Stomach (tissue), 9 donors: ENCODE results near the gene SPINK2. TPM values are rescaled to one million over a fixed set of nuclear protein-coding genes. Genes with fewer than 3 reads are reported as not detected.

Source experiments
- DNase-seq, 2 donors: peaks; one replicate each; pipeline versions ENCODE4 v3.0.0 to v3.0.0-alpha.2; 2013 to 2019
- H3K27ac ChIP-seq, 5 donors: fragments of 200-600 bp in 4 of 5; sonication (generic) in 4 of 5; one replicate each; pipeline ENCODE4 v1.5.1; 2013 to 2019; ENCODE audit warnings: mild to moderate bottlenecking in 1 of 5, moderate library complexity in 1 of 5
- H3K27me3 ChIP-seq, 3 donors: fragments of 200-600 bp; sonication (generic); one replicate each; pipeline ENCODE4 v1.5.1; 2017 to 2019; ENCODE audit warnings: mixed run types in 1 of 3
- H3K36me3 ChIP-seq, 4 donors: fragments of 200-600 bp; sonication (generic); 1 replicate in 3 of 4; 2 replicates in 1 of 4; pipeline ENCODE4 v1.5.1; 2016 to 2019
- H3K4me1 ChIP-seq, 4 donors: fragments of 200-600 bp; sonication (generic); one replicate each; pipeline ENCODE4 v1.5.1; 2016 to 2019
- H3K4me3 ChIP-seq, 4 donors: fragments of 200-600 bp; sonication (generic) in 3 of 4; one replicate each; pipeline ENCODE4 v1.5.1; 2016 to 2019; ENCODE audit warnings: mild to moderate bottlenecking in 1 of 4
- H3K9me3 ChIP-seq, 4 donors: fragments of 200-600 bp; sonication (generic); one replicate each; pipeline ENCODE4 v1.5.1; 2016 to 2019
- EP300 ChIP-seq: sonication (generic); formaldehyde crosslinking; IDR thresholded peaks from one replicate; pipeline ENCODE4 v1.6.1; 2017; ENCODE audit warnings: antibody characterized with exemption
- POLR2A ChIP-seq, 4 donors: fragments of 450-650 bp; IDR thresholded peaks; one replicate each; pipeline ENCODE4 v1.6.1; 2016; ENCODE audit warnings: antibody characterized with exemption in 4 of 4, control low read depth in 2 of 4, mild to moderate bottlenecking in 1 of 4, moderate library complexity in 1 of 4
- POLR2AphosphoS5 ChIP-seq, 3 donors: sonication (generic); formaldehyde crosslinking; IDR thresholded peaks; one replicate each; pipeline ENCODE4 v1.6.1; 2016; ENCODE audit warnings: antibody characterized with exemption in 3 of 3
- WGBS, 5 donors: extraction: QIAGEN DNeasy Blood & Tissue Kit in 3 of 5; methylation state at CpG; one replicate each; pipeline versions ENCODE4 v1.1.5 to v1.1.7; 2013 to 2018; 5-methylcytosine and 5-hydroxymethylcytosine counted together
- intact Hi-C: fragments of 100-400 bp; cut with DNase I; formaldehyde crosslinking; loops from one replicate; pipeline ENCODE4 v1.15.1; 2023; ENCODE audit warnings: low total_unique reads
- polyA plus RNA-seq, 3 donors: library from polyadenylated mRNA; stranded (reverse); fragments of 200-250 nt; gene quantifications; one replicate each; pipeline ENCODE4 v1.2.3, GENCODE V29; 2013
- total RNA-seq, 5 donors: library from RNA; depleted of rRNA; stranded (reverse); fragments of >200 nt; gene quantifications; one replicate each; pipeline versions ENCODE4 v1.1.0 to v1.2.3, GENCODE V29; 2014 to 2016
- TF ChIP-seq, protein P1 (sequence below), 7 experiments: fragments of 450-650 bp in 4 of 7; fragments of 200-600 bp in 3 of 7; sonication (generic) in 3 of 7; IDR thresholded peaks; one replicate each; pipeline ENCODE4 v1.5.1; 2016 to 2019; ENCODE audit warnings: antibody characterized with exemption in 7 of 7, control low read depth in 2 of 7, mild to moderate bottlenecking in 1 of 7
- donor health status: healthy with polysubstance abuse.
- donor health status: Bipolar disorder and iron deficiency.
- donor health status: healthy.

Gene SPINK2
- total and polyA plus RNA-seq, 8 donors = 0.70 to 2.3 TPM; not detected in 6

DNA sequence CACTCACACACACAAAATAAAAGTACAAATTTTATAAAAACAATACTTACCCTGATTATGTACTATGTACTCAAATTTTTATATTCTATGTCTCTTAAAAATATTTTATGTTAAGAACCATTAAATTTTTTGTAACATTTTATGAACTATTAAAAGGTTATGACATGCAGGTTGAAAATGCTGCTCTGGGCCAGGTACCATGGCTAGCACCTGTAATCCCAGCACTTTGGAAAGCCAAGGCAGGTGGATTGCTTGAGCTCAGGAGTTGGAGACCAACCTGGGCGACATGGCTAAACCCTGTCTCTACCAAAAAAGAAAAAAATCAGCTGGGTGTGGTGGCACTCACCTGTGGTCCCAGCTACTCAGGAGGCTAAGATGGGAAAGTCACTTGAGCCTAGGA lies 29.4 kb upstream of the SPINK2 start:
- Histone ChIP-seq H3K27me3 (no peaks in the 10 kb centered on the region), H3K36me3 (no peaks in the 10 kb centered on the region), H3K4me1 (no peaks in the 10 kb centered on the region), H3K4me3 (no peak overlapping the region), H3K9me3 (no peaks in the 10 kb centered on the region), H3K27ac (no peak overlapping the region)
- DNase-seq = no peak
- 0 to 74% (median 53%) methylated on average over 1 of the region's 1 CpG for WGBS, 5 donors
- intact Hi-C loops = no loop called here
- TF ChIP-seq, protein P1, sequence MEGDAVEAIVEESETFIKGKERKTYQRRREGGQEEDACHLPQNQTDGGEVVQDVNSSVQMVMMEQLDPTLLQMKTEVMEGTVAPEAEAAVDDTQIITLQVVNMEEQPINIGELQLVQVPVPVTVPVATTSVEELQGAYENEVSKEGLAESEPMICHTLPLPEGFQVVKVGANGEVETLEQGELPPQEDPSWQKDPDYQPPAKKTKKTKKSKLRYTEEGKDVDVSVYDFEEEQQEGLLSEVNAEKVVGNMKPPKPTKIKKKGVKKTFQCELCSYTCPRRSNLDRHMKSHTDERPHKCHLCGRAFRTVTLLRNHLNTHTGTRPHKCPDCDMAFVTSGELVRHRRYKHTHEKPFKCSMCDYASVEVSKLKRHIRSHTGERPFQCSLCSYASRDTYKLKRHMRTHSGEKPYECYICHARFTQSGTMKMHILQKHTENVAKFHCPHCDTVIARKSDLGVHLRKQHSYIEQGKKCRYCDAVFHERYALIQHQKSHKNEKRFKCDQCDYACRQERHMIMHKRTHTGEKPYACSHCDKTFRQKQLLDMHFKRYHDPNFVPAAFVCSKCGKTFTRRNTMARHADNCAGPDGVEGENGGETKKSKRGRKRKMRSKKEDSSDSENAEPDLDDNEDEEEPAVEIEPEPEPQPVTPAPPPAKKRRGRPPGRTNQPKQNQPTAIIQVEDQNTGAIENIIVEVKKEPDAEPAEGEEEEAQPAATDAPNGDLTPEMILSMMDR (IDR thresholded peaks at IDR 0.05) = no peak
- TF ChIP-seq POLR2A (IDR thresholded peaks at IDR 0.05) = no peak
- no peak for TF ChIP-seq POLR2AphosphoS5 (IDR thresholded peaks at IDR 0.05)
- TF ChIP-seq EP300 = no peak

DNA sequence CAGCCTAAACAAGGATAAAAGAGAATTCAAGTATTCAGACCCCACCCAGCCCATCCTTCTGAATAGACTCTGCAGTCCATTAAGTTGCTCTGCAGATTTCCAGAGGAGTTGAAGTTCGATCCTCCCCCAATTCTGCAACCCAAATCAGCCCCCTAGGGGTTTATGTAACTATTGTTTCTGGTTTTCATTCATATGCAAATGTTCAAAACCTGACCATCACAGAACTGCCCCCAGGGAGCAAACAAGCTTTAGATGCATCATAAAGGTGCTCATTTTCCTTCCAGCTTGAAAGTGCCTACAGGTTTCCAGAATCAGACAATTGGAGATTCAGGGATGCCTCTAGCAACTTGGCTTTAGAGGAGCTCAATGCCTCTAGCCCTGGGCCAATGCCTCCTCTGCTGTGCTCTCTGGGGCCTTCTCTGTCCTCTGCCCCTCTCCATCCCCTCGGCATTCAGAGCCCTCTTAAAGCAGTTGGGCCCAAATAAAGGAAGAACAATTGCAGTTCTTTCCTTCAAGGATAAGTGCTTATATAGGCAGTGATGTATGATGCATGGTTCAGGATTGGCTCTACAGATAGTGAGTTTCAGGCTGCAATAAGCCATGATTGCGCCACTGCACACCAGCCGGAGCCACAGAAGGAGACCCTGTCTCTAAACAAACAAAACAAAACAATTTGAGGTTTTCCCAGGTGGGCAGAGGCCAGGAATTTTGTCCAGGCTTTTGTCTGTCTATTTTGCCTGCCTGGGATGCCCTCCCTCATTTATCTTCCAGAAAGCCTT lies 23.5 kb upstream of the SPINK2 start:
- 74 to 84% (median 79%) methylated on average over 4 of the region's 4 CpGs for WGBS, 5 donors
- intact Hi-C loops = no loop called here

DNA sequence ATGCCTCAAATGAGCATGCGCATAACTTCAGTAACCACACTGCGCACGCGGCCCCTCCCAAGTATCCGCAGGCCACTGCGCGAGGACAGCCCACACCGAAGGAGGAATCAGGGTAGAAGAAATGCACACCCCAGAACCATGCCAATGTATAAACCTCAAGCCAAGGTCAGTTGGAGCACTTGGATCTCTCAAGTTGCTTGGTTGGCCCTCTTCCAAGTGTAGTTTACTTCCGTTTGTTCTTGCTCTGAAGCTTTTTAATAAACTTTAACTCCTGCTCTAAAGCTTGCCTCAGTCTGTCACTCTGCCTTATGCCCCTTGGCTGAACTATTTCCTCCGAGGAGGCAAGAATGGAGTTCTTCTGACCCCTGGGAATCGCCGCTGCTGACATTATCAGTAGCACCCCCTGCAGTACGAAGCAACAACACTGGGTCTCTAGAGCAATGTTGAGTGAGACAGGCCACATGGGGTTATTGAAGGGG lies 22.0 kb upstream of the SPINK2 start:
- TF ChIP-seq, protein P1 (IDR thresholded peaks at IDR 0.05) = no peak
- WGBS, 5 donors = 55 to 66% (median 57%) methylated on average over 13 of the region's 13 CpGs
- Histone ChIP-seq H3K27me3 (no peaks in the 10 kb centered on the region), H3K9me3 (no peaks in the 10 kb centered on the region), H3K4me1 (no peaks in the 10 kb centered on the region), H3K36me3 (no peaks in the 10 kb centered on the region), H3K4me3 (no peak overlapping the region), H3K27ac (no peak overlapping the region)
- intact Hi-C loops = no loop called here
- peak in 1 of 2 donors; percentile 55 for DNase-seq

More for the DNA sequence above, 23.5 kb upstream of the SPINK2 start:
- H3K4me3 ChIP-seq = no peak overlapping the region
- H3K27me3 ChIP-seq = no peaks in the 10 kb centered on the region
- H3K27ac ChIP-seq = no peak overlapping the region
- TF ChIP-seq EP300 = no peak
- TF ChIP-seq, protein P1 (IDR thresholded peaks at IDR 0.05) = no peak
- no peak for TF ChIP-seq POLR2AphosphoS5 (IDR thresholded peaks at IDR 0.05)
- TF ChIP-seq POLR2A (IDR thresholded peaks at IDR 0.05) = no peak
- no peaks in the 10 kb centered on the region for H3K36me3 ChIP-seq
- H3K4me1 ChIP-seq = no peaks in the 10 kb centered on the region
- DNase-seq = no peak
- H3K9me3 ChIP-seq = no peaks in the 10 kb centered on the region

DNA sequence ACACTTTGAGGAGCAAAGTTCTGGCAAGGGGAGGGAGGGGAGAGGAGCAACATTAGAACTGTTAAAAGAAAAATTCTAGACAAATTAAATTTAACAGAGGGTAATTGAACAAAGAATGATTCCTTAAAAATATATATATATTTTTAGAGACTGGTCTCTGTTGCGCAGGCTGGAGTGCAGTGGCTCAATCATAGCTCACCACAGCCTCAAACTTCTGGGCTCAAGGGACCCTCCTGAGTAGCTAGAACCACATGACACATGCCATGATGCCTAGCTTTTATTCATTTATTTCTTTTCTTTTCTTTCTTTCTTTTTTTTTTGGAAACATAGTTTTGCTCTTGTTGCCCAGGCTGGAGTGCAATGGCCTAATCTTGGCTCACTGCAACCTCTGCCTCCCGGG lies 19.1 kb upstream of the SPINK2 start:
- Histone ChIP-seq H3K36me3 (no peaks in the 10 kb centered on the region), H3K27me3 (no peaks in the 10 kb centered on the region), H3K4me1 (no peaks in the 10 kb centered on the region), H3K4me3 (no peak overlapping the region), H3K27ac (no peak overlapping the region), H3K9me3 (no peaks in the 10 kb centered on the region)
- no peak for DNase-seq
- TF ChIP-seq POLR2AphosphoS5 (IDR thresholded peaks at IDR 0.05) = no peak
- TF ChIP-seq EP300 = no peak
- intact Hi-C loops = no loop called here
- 93 to 98% (median 95%) methylated on average over 2 of the region's 2 CpGs for WGBS, 5 donors
